Activated T-cell treated with anti-CD3 and anti-CD28 coated beads, Interleukin-2, amount 50 U/mL, for 48 hours (primary cell): Measurements from ENCODE around the gene RAB6D.
"Not testable (repeated sequence)": the region's sequence is repeated elsewhere in the genome, so short reads cannot be mapped to it uniquely, and the experiment has no call there.

ENCODE experiments used
- DNase-seq, 2 experiments: peaks; one replicate each; pipeline ENCODE4 v3.0.0-alpha.2; 2020

RAB6D gene

GRCh38 chr2:131363703-131364186, at the start of gene RAB6D:
Gene RAB6D (minus strand): TSS chr2:131364168. CDS start chr2:131363720, 448 bp downstream.
- DNase-seq: not testable (repeated sequence)

- DNase-seq: no peak
Observed at GRCh38 chr2:131413148-131413747, 49.3 kb upstream of the RAB6D start.

DNA sequence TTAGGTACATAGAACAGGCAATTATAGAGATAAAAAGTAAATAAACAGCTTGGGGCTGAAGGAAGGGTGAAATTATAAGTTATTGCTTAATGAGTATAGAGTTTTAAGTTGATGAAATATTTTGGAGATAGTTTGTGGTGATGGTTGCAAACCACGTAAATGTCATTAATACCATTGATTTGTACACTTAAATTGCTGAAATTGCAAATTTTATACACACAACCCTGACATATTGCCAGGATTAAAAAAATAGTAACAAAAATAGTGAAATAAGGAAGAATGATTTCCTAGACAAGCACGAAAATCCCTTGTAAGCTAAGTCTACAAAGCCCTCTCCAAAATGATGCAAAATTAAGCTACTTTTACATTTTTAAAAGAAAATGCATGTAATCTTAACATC, 46.2 kb upstream of the RAB6D start:
- DNase-seq: no peak

DNA sequence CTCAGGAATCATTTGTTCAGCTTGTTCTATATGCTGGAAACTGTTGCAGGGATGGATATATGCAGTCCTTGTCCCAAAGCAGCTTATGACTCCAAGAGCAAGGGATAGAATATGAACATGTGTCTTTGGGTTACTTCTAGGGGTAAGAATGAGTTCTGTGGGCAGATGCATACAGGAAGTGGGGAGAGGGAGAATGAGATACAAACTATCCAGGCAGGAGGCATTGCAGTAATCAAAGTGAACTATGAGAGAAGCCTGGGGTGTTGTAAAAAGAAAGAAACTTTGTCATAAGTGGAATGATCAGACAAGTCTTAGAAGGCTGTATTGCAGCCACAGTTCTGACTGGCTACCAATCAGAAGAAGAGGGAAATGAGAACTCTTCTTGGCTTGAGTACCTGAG, 44.8 kb upstream of the RAB6D start:
- DNase-seq: no peak

GRCh38 chr2:131408207-131408606, 44.2 kb upstream of the RAB6D start:
- no peak for DNase-seq

GRCh38 chr2:131404753-131405152, 40.8 kb upstream of the RAB6D start:
- no peak for DNase-seq

- DNase-seq: no peak
Observed at GRCh38 chr2:131402320-131403039, 38.5 kb upstream of the RAB6D start.

DNA sequence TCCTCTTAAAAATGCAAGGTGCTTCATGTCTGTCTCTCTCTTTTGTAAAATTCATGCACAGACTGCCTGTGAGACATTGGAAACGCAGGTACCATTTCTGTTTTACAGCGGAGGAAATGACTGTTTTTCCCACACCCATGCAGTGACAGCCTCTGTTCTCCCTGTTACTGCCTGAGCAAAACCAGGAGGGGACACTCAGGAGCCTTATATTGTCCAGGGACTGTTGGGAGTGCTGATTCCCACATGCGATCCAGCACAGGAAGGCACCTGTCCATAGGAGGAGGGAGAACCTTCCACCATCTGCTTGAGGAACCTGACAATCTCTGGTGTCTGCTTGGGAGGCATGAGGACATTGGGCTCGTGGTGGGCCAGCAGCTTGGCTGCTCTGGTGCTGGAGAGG, 36.9 kb upstream of the RAB6D start:
- DNase-seq: no peak

GRCh38 chr2:131400441-131400840, 36.5 kb upstream of the RAB6D start:
- not testable (repeated sequence) for DNase-seq

DNA sequence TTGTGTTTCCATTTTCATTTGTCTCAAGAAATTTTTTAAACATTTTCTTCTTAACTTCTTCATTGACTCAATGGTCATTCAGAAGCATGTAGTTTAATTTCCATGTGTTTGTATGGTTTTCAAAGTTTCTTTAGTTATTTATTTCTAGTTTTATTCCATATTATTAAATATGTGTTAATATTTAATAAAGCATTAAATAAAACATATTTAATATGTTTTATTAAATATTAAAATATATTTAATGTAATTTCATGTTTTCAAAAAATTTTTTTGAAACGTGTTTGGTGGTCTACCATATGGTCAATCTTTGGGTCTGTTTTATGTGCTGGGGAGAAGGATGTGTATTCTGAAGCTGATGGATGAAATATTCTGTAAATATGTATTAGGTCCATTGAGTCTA, 32.2 kb upstream of the RAB6D start:
- DNase-seq: not testable (repeated sequence)

DNA sequence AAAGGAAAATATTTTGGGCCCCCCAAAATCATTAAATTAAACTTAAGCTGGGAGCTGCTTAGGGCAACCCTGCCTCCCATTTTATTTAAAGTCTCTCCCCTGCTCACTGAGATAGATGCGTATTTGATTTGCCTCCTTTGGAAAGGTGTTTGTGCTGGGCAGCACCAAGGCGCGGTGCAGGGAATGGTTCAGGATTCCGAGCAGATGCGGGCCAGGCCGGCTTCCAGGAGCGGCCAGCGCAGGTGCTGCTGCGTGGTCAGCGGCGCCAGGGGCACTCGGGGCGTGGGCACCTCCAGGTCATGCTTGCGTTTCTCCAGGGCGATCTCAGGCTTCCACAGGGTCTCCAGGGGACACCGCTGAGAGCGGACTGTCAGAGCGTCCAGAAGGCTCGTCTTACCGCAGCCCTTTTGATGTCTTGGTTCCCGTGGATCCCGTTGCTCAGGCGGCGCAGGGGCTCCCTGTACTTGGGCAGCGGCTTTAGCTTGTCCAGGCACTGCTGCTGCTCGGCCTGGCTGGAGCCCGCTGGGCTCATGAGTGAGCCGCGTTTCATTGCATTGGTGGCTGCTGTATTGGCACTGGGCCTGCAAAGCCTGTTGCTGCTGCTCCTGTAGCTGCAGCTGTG, 31.2 kb upstream of the RAB6D start:
- DNase-seq: not testable (repeated sequence)

GRCh38 chr2:131394147-131394931, 30.4 kb upstream of the RAB6D start:
- peak in 1 of 2 experiments; percentile 36 for DNase-seq

GRCh38 chr2:131391953-131392352, 28.0 kb upstream of the RAB6D start:
- not testable (repeated sequence) for DNase-seq

GRCh38 chr2:131391471-131391870, 27.5 kb upstream of the RAB6D start:
- DNase-seq: not testable (repeated sequence)

DNA sequence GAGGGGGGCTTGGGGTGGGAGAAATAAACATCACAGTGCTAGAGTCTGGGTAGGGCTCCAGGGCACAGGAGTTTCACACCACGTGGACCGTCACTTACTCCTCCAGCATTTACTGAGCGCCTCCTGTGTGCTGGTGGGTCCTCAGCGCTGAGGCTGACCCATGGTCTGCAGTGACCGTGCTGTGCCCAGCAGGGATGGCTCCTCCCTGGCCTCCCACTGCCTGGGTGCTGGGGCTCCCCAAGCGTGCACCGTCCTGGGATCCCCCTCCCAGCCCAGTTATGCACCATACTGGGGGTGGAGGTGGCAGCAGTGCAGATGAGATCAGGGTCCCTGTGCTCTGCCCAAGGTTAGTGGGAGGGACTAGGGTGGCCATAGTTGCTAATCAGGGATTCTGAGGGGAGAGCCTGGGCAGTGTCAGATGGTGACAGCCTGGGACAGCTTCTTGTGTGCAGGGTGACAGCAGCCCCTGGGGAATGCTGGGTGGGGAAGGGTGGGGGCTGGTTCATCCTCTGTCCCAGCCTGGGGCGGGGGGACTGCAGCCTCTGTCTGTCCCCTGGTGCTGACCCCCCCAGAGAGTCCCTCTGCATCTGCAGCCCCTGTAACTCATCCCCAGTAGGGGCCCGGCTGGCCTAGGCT, 26.6 kb upstream of the RAB6D start:
- not testable (repeated sequence) for DNase-seq

GRCh38 chr2:131389657-131390056, 25.7 kb upstream of the RAB6D start:
- DNase-seq: no peak

GRCh38 chr2:131388834-131389233, 24.9 kb upstream of the RAB6D start:
- DNase-seq: not testable (repeated sequence)

DNA sequence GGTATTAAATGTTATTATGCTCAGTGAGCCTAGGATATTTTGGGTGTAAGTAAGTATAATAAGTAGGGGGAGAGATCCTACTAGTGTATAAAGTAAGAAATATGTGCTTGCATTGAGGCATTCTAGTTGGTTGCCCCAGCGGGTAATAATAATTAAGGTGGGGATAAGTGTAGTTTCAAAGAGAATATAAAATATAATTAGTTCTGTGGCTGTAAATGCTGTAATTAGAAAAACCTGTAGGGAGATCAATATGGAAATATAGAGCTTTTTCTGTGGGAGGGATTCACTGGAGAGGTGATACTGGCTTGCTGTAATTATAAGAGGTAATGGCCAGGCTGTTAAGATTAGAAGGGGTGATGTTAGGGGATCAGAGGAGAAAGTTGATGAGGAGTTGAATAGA, 9.1 kb upstream of the RAB6D start:
- not testable (repeated sequence) for DNase-seq

- no peak for DNase-seq
Observed at GRCh38 chr2:131369954-131370353, 6.0 kb upstream of the RAB6D start.

GRCh38 chr2:131368493-131369066, 4.6 kb upstream of the RAB6D start:
- DNase-seq: not testable (repeated sequence)

DNA sequence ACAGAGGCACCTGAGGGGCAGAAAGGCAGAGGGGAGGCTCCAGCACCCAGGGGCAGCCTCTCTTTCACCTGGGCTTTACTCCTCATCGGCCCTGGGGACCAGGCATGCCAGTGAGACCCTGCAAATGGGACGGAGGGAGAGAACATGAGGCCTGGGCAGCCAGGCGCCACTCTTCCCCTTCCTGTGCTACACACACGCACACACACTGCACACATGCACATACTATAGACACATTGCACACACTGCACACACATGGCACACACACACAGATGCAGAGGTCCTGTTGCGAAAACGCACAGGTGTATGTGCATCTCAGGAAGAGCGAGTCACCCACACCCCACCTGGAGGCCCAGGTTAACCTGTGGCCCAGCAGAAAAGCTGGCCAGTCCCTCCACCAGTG, 3.4 kb upstream of the RAB6D start:
- DNase-seq: no peak

- DNase-seq: no peak
Observed at GRCh38 chr2:131366643-131367042, 2.7 kb upstream of the RAB6D start.
